Progenitor cell of endocrine pancreas (in vitro differentiated cells): ENCODE data around the gene METTL25B. TPM values are rescaled to one million over a fixed set of nuclear protein-coding genes. Genes with fewer than 3 reads are reported as not detected.

ENCODE experiments used
- DNase-seq: peaks from one replicate; pipeline ENCODE4 v3.0.0; 2021; ENCODE audit warnings: low spot score; ENCODE audit not compliant: unreplicated experiment
- H3K27ac Mint-ChIP-seq: 2 replicates; pipeline ENCODE4 v1.8.0; 2021; ENCODE audit warnings: mild to moderate bottlenecking, moderate library complexity, mixed read lengths
- H3K27me3 Mint-ChIP-seq: 2 replicates; pipeline ENCODE4 v1.8.0; 2021; ENCODE audit warnings: mixed read lengths
- H3K36me3 Mint-ChIP-seq: 2 replicates; pipeline ENCODE4 v1.8.0; 2022; ENCODE audit warnings: mixed read lengths; ENCODE audit not compliant: insufficient read depth
- H3K4me1 Mint-ChIP-seq: 2 replicates; pipeline ENCODE4 v1.8.0; 2021; ENCODE audit warnings: low read depth, mixed read lengths
- H3K4me3 Mint-ChIP-seq: 2 replicates; pipeline ENCODE4 v1.8.0; 2021; ENCODE audit warnings: low read depth, mild to moderate bottlenecking, moderate library complexity, mixed read lengths
- H3K9me3 Mint-ChIP-seq: 2 replicates; pipeline ENCODE4 v1.8.0; 2021; ENCODE audit warnings: low read depth, mixed read lengths
- total RNA-seq: library from RNA; stranded (reverse); gene quantifications from 2 replicates; pipeline ENCODE4 v1.2.1, GENCODE V29; 2021
- TF ChIP-seq, protein P1 (sequence below): fragments of 200-600 bp; sonication (generic); IDR thresholded peaks from one replicate; pipeline ENCODE4 v1.5.0; 2021; ENCODE audit warnings: antibody characterized with exemption, mild to moderate bottlenecking; ENCODE audit not compliant: unreplicated experiment

The METTL25B gene
- total RNA-seq, 1 donor from 2014 or later: 42.4 TPM

GRCh38 chr1:156725683-156726280 is 2.5 kb upstream of the METTL25B start:
- Mint-ChIP-seq H3K36me3 (peaks cover 10% of the 10 kb centered on the region), H3K27me3 (no peaks in the 10 kb centered on the region), H3K4me1 (peaks cover 7% of the 10 kb centered on the region), H3K9me3 (no peaks in the 10 kb centered on the region), H3K4me3 (no peak overlapping the region), H3K27ac (no peak overlapping the region)
- TF ChIP-seq, protein P1, sequence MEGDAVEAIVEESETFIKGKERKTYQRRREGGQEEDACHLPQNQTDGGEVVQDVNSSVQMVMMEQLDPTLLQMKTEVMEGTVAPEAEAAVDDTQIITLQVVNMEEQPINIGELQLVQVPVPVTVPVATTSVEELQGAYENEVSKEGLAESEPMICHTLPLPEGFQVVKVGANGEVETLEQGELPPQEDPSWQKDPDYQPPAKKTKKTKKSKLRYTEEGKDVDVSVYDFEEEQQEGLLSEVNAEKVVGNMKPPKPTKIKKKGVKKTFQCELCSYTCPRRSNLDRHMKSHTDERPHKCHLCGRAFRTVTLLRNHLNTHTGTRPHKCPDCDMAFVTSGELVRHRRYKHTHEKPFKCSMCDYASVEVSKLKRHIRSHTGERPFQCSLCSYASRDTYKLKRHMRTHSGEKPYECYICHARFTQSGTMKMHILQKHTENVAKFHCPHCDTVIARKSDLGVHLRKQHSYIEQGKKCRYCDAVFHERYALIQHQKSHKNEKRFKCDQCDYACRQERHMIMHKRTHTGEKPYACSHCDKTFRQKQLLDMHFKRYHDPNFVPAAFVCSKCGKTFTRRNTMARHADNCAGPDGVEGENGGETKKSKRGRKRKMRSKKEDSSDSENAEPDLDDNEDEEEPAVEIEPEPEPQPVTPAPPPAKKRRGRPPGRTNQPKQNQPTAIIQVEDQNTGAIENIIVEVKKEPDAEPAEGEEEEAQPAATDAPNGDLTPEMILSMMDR: peak; percentile 96
- DNase-seq: peak; percentile 78

- Mint-ChIP-seq H3K4me1 (peaks cover 7% of the 10 kb centered on the region), H3K27me3 (no peaks in the 10 kb centered on the region), H3K36me3 (peaks cover 11% of the 10 kb centered on the region), H3K4me3 (no peak overlapping the region), H3K9me3 (no peaks in the 10 kb centered on the region), H3K27ac (no peak overlapping the region)
- DNase-seq: no peak
- TF ChIP-seq, protein P1: peak; percentile 53
These were observed 1.6 kb upstream of the METTL25B start for GRCh38 chr1:156726549-156727226.

DNA sequence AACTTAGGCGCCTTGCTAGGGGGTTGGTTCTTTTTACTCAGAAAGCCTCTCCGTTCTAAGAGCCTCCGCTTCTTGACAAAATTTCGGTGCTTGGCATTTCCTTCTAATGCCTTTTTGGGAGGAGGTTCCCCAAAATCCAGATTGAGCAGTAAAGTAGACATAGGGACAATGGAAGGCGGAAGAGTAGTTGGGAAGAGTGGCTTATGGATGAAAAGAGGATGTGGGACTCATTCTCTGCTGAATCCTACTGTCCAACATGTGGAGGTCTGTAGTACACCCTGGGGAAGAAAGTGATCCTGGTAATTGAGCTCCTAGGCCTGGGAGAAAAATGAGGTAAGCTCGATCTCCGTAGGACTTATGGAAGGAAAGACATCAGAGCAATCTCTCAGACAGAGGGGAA is 777 bp upstream of the METTL25B start:
- Mint-ChIP-seq H3K4me1 (peaks cover 7% of the 10 kb centered on the region), H3K36me3 (peaks cover 10% of the 10 kb centered on the region), H3K27me3 (no peaks in the 10 kb centered on the region), H3K27ac (peak overlapping the region; percentile 98), H3K4me3 (no peak overlapping the region), H3K9me3 (no peaks in the 10 kb centered on the region)
- DNase-seq: no peak
- TF ChIP-seq, protein P1: no peak

- Mint-ChIP-seq H3K27me3 (no peaks in the 10 kb centered on the region), H3K27ac (peak within 1 kb of the TSS; percentile 98), H3K4me1 (peaks cover 7% of the 10 kb centered on the region), H3K9me3 (no peaks in the 10 kb centered on the region), H3K4me3 (no peak within 1 kb of the TSS), H3K36me3 (peaks cover 5% of the 10 kb centered on the region)
- TF ChIP-seq, protein P1: no peak
- peak; percentile 78 for DNase-seq
These were observed 562 bp downstream of the METTL25B start, which contains the start of gene ISG20L2 for GRCh38 chr1:156728599-156729462. Gene ISG20L2 (minus strand): TSS chr1:156728766. CDS start chr1:156727652, 1,114 bp downstream.

- H3K36me3 Mint-ChIP-seq: peaks cover 5% of the 10 kb centered on the region
- H3K9me3 Mint-ChIP-seq: no peaks in the 10 kb centered on the region
- DNase-seq: no peak
- TF ChIP-seq, protein P1: no peak
- no peaks in the 10 kb centered on the region for H3K27me3 Mint-ChIP-seq
- H3K4me1 Mint-ChIP-seq: peaks cover 7% of the 10 kb centered on the region
- no peak overlapping the region for H3K4me3 Mint-ChIP-seq
- H3K27ac Mint-ChIP-seq: no peak overlapping the region
These were observed 5.8 kb downstream of the METTL25B start for GRCh38 chr1:156733989-156734584.
